ENCODE results near the gene ENTPD5.

DNA sequence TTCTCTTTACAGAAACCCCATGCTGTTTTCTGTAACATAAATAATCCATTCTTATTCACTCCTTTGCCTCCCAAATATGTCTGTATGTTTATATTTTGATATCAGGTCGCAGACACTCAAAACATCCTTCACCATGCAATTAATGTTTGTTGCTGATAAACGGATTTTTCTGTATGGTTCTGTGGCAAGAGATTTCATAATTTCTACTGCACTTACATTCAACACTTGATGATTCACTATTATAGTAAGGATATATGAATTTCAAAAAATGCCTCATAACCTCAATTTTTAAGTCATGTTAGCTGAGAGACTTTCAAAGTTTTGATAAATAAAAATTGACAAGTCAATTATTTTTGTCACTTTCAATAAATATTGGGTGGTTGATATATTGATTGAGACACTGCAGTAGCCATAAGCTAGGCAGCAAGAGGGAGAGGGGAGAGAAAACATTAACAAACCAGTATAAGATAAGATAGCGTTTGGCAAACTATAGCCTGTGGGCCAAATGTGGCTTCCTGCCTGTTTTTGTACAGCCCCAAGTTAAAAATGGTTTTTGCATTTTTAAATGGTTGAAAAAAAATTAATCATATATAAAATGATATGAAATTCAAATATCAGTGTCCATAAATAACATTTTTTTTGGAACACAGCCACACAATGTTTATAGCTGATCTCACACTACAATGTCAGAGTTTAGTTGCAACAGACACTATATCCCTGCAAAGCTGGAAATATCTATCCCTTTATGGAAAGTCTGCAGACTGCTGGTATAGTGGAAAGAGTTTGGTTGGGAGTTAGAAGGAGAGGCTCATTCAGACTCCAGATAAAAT lies 46.9 kb upstream of the ENTPD5 start:
- TF ChIP-seq, protein P1, sequence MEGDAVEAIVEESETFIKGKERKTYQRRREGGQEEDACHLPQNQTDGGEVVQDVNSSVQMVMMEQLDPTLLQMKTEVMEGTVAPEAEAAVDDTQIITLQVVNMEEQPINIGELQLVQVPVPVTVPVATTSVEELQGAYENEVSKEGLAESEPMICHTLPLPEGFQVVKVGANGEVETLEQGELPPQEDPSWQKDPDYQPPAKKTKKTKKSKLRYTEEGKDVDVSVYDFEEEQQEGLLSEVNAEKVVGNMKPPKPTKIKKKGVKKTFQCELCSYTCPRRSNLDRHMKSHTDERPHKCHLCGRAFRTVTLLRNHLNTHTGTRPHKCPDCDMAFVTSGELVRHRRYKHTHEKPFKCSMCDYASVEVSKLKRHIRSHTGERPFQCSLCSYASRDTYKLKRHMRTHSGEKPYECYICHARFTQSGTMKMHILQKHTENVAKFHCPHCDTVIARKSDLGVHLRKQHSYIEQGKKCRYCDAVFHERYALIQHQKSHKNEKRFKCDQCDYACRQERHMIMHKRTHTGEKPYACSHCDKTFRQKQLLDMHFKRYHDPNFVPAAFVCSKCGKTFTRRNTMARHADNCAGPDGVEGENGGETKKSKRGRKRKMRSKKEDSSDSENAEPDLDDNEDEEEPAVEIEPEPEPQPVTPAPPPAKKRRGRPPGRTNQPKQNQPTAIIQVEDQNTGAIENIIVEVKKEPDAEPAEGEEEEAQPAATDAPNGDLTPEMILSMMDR (IDR thresholded peaks at IDR 0.05) = no peak
- no peak for TF ChIP-seq POLR2A (IDR thresholded peaks at IDR 0.05)

All from thyroid gland (tissue), 4 donors.